ENCODE measurements around the gene MPLKIP. TPM values are rescaled to one million over a fixed set of nuclear protein-coding genes. Genes with fewer than 3 reads are reported as not detected.

Gene MPLKIP
- total RNA-seq, 2 experiments from 2014 or later, result 14.3 to 14.9 TPM

GRCh38 chr7:40095695-40096327 is 38.6 kb downstream of the MPLKIP start:
- no peaks in the 10 kb centered on the region for H3K4me1 ChIP-seq (ENCODE audit: insufficient read depth, low read length)
- peaks cover 39% of the 10 kb centered on the region for H3K36me3 ChIP-seq (ENCODE audit: insufficient read depth, low read length)
- intact Hi-C loops (cut with DNase I, micrococcal nuclease), result no loop called here
- no peak overlapping the region for H3K4me3 ChIP-seq (ENCODE audit: low read length)
- no peak for ATAC-seq (ENCODE audit: poor library complexity)
- ChIA-PET CTCF (no interaction called here), POLR2A (interaction anchor here (0.9 kb wide), 1 partner anchor 39 kb away, joined by 3 read pairs; the partner anchor contains the start of genes MPLKIP and SUGCT)
- no peak overlapping the region for H3K27ac ChIP-seq (ENCODE audit: low read depth in 1 of 2, low read length in 2 of 2)
- Mint-ChIP-seq H3K27ac (peak overlapping the region; percentile 31), H3K4me3 (no peak overlapping the region), H3K36me3 (ENCODE audit: low read depth) (peaks cover 56% of the 10 kb centered on the region), H3K27me3 (no peaks in the 10 kb centered on the region), H3K9me3 (no peaks in the 10 kb centered on the region), H3K4me1 (ENCODE audit: low read depth) (peaks cover 5% of the 10 kb centered on the region)
- H3K27me3 ChIP-seq (ENCODE audit: control insufficient read depth in 1 of 2, insufficient read depth in 2 of 2, low read length in 2 of 2), result no peaks in the 10 kb centered on the region
- no peaks in the 10 kb centered on the region for H3K9me3 ChIP-seq (ENCODE audit: control insufficient read depth in 1 of 2, insufficient read depth in 1 of 2, low read length in 2 of 2)
- no peak for DNase-seq
- TF ChIP-seq, protein P1, sequence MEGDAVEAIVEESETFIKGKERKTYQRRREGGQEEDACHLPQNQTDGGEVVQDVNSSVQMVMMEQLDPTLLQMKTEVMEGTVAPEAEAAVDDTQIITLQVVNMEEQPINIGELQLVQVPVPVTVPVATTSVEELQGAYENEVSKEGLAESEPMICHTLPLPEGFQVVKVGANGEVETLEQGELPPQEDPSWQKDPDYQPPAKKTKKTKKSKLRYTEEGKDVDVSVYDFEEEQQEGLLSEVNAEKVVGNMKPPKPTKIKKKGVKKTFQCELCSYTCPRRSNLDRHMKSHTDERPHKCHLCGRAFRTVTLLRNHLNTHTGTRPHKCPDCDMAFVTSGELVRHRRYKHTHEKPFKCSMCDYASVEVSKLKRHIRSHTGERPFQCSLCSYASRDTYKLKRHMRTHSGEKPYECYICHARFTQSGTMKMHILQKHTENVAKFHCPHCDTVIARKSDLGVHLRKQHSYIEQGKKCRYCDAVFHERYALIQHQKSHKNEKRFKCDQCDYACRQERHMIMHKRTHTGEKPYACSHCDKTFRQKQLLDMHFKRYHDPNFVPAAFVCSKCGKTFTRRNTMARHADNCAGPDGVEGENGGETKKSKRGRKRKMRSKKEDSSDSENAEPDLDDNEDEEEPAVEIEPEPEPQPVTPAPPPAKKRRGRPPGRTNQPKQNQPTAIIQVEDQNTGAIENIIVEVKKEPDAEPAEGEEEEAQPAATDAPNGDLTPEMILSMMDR (IDR thresholded peaks at IDR 0.05), result no peak

DNA sequence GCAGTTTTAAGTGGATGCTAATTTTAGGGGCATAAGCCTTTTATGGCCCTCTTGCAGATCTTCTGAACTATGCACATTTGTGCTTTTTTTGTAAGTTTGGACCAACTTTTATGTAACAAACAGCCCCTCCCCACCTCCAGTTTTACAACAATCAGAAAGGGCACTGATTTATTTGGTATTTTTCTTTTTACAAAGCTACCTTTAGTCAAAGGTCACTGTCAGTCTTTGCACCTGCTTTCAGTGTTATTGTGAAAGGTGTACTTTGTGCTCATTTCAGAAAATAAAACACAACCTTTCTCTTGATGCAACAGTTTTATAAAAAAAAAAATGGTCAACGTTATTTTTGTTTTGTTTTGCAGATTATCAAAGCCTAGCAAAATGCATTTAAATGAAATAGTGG is 39.2 kb downstream of the MPLKIP start:
- no peak overlapping the region for H3K27ac Mint-ChIP-seq
- no peaks in the 10 kb centered on the region for H3K9me3 ChIP-seq (ENCODE audit: control insufficient read depth in 1 of 2, insufficient read depth in 1 of 2, low read length in 2 of 2)

DNA sequence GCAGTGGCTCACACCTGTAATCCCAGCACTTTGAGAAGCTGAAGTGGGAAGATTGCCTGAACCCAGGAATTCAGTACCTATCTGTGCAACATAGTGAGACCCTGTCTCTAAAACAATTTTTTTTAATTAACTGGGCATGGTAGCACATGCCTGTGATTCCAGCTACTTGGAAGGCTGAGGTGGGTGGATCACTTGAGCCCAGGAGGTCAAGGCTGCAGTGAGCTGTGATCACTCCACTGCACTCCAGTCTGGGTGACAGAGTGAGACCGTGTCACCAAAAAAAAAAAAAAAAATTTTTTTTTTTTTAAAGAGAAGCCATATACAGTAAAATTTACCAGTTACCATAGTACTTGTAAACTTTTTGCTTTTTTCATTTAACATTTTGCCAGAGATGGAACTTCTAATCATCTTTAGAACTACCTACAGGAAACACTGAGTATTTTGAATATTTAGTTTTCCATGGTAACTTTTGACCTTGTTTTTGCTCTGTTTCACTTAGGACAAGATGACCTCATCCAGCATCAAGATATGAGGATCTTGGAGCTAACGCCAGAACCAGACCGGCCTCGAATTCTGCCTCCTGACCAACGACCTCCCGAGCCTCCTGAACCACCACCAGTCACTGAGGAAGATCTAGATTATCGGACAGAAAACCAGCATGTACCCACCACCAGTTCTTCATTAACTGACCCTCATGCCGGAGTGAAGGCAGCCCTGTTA is 40.6 kb downstream of the MPLKIP start:
- ATAC-seq (ENCODE audit: poor library complexity), result no peak
- POLR2A ChIA-PET, result no interaction called here
- CTCF ChIA-PET, result interaction anchor here (0.5 to 0.7 kb wide), 2 partner anchors 43 to 1196 kb away, joined by 3 read pairs; no protein-coding TSS in a partner anchor

More for the DNA sequence above, 39.2 kb downstream of the MPLKIP start:
- H3K4me1 ChIP-seq (ENCODE audit: insufficient read depth, low read length), result no peaks in the 10 kb centered on the region
- no peaks in the 10 kb centered on the region for H3K27me3 Mint-ChIP-seq
- H3K36me3 ChIP-seq (ENCODE audit: insufficient read depth, low read length), result peaks cover 43% of the 10 kb centered on the region
- no peak overlapping the region for H3K4me3 Mint-ChIP-seq
- H3K4me1 Mint-ChIP-seq (ENCODE audit: low read depth), result peaks cover 5% of the 10 kb centered on the region
- TF ChIP-seq, protein P1 (IDR thresholded peaks at IDR 0.05), result no peak
- intact Hi-C loops (cut with DNase I, micrococcal nuclease), result no loop called here
- H3K4me3 ChIP-seq (ENCODE audit: low read length), result no peak overlapping the region
- DNase-seq (no peak), ATAC-seq (ENCODE audit: poor library complexity) (no peak)
- H3K9me3 Mint-ChIP-seq, result no peaks in the 10 kb centered on the region
- POLR2A ChIA-PET, result interaction anchor here (0.9 kb wide), 1 partner anchor 40 kb away, joined by 3 read pairs; the partner anchor contains the start of genes MPLKIP and SUGCT
- CTCF ChIA-PET, result no interaction called here
- H3K27ac ChIP-seq (ENCODE audit: low read depth in 1 of 2, low read length in 2 of 2), result no peak overlapping the region
- peaks cover 60% of the 10 kb centered on the region for H3K36me3 Mint-ChIP-seq (ENCODE audit: low read depth)
- H3K27me3 ChIP-seq (ENCODE audit: control insufficient read depth in 1 of 2, insufficient read depth in 2 of 2, low read length in 2 of 2), result no peaks in the 10 kb centered on the region

More for the DNA sequence above, 40.6 kb downstream of the MPLKIP start:
- Mint-ChIP-seq H3K27me3 (no peaks in the 10 kb centered on the region), H3K36me3 (ENCODE audit: low read depth) (peaks cover 74% of the 10 kb centered on the region), H3K4me3 (no peak overlapping the region), H3K9me3 (no peaks in the 10 kb centered on the region), H3K4me1 (ENCODE audit: low read depth) (peaks cover 5% of the 10 kb centered on the region), H3K27ac (no peak overlapping the region)
- H3K4me3 ChIP-seq (ENCODE audit: low read length), result no peak overlapping the region
- H3K9me3 ChIP-seq (ENCODE audit: control insufficient read depth in 1 of 2, insufficient read depth in 1 of 2, low read length in 2 of 2), result no peaks in the 10 kb centered on the region
- no peak overlapping the region for H3K27ac ChIP-seq (ENCODE audit: low read depth in 1 of 2, low read length in 2 of 2)
- no peaks in the 10 kb centered on the region for H3K27me3 ChIP-seq (ENCODE audit: control insufficient read depth in 1 of 2, insufficient read depth in 2 of 2, low read length in 2 of 2)
- no peaks in the 10 kb centered on the region for H3K4me1 ChIP-seq (ENCODE audit: insufficient read depth, low read length)
- intact Hi-C loops (cut with DNase I, micrococcal nuclease), result no loop called here
- H3K36me3 ChIP-seq (ENCODE audit: insufficient read depth, low read length), result peaks cover 57% of the 10 kb centered on the region
- TF ChIP-seq, protein P1 (IDR thresholded peaks at IDR 0.05), result no peak
- no peak for DNase-seq
